Neuronal stem cell (in vitro differentiated cells): ENCODE measurements around the gene PCDHB4.
"Not testable (repeated sequence)": the region's sequence is repeated elsewhere in the genome, so short reads cannot be mapped to it uniquely, and the experiment has no call there.

Experiments
- DNase-seq: peaks from one replicate; pipeline ENCODE4 v3.0.0-alpha.2; 2013; ENCODE audit warnings: low spot score
- H2AFZ ChIP-seq: one replicate; pipeline ENCODE4 v1.6.1; 2013; ENCODE audit warnings: mild to moderate bottlenecking, low read length, inconsistent platforms
- H2AK5ac ChIP-seq: 2 replicates; pipeline ENCODE4 v1.6.1; 2013; ENCODE audit warnings: low read depth, mild to moderate bottlenecking, inconsistent platforms, low read length, moderate library complexity, mixed read lengths
- H2BK120ac ChIP-seq: 2 replicates; pipeline ENCODE4 v1.6.1; 2013; ENCODE audit warnings: low read depth, mild to moderate bottlenecking, inconsistent platforms, low read length, moderate library complexity, mixed read lengths
- H2BK12ac ChIP-seq: one replicate; pipeline ENCODE4 v1.6.1; 2013; ENCODE audit warnings: low read length, inconsistent platforms
- H2BK15ac ChIP-seq: 2 replicates; pipeline ENCODE4 v1.6.1; 2013; ENCODE audit warnings: mild to moderate bottlenecking, low read length, inconsistent platforms, mixed read lengths
- H2BK5ac ChIP-seq: one replicate; pipeline ENCODE4 v1.6.1; 2013; ENCODE audit warnings: inconsistent platforms, mild to moderate bottlenecking, low read length, moderate library complexity
- H3K14ac ChIP-seq: one replicate; pipeline ENCODE4 v1.6.1; 2013; ENCODE audit warnings: low read length, inconsistent platforms
- H3K18ac ChIP-seq: 2 replicates; pipeline ENCODE4 v1.6.1; 2013; ENCODE audit warnings: low read length, inconsistent platforms
- H3K23ac ChIP-seq: 2 replicates; pipeline ENCODE4 v1.6.1; 2013; ENCODE audit warnings: low read depth, mild to moderate bottlenecking, mixed read lengths, low read length, inconsistent platforms; ENCODE audit not compliant: poor library complexity
- H3K27ac ChIP-seq: replicated peaks from 3 replicates; pipeline ENCODE4 v1.5.1; 2013; ENCODE audit warnings: low read length, inconsistent platforms
- H3K27me3 ChIP-seq, 3 experiments: 2 replicates each; pipeline ENCODE4 v1.6.1; 2013; ENCODE audit warnings: low read length in 3 of 3, mild to moderate bottlenecking in 2 of 3, inconsistent platforms in 1 of 3, low read depth in 1 of 3, mixed read lengths in 1 of 3, moderate library complexity in 1 of 3; ENCODE audit not compliant: control insufficient read depth in 3 of 3, insufficient read depth in 3 of 3
- H3K36me3 ChIP-seq, 2 donors: replicated peaks in 1 of 2; 2 replicates each; pipeline ENCODE4 v1.6.1; 2013; ENCODE audit warnings: low read length in 2 of 2; ENCODE audit not compliant: control insufficient read depth in 2 of 2, insufficient read depth in 2 of 2
- H3K4ac ChIP-seq: 2 replicates; pipeline ENCODE4 v1.6.1; 2013; ENCODE audit warnings: inconsistent platforms, mild to moderate bottlenecking, low read length, moderate library complexity
- H3K4me1 ChIP-seq, 2 donors: 1 replicate in 1 of 2; 2 replicates in 1 of 2; pipeline ENCODE4 v1.6.1; 2013; ENCODE audit warnings: low read length in 2 of 2, low read depth in 1 of 2; ENCODE audit not compliant: control insufficient read depth in 2 of 2, insufficient read depth in 1 of 2
- H3K4me2 ChIP-seq: one replicate; pipeline ENCODE4 v1.6.1; 2013; ENCODE audit warnings: mild to moderate bottlenecking, low read length, inconsistent platforms; ENCODE audit not compliant: insufficient read depth, poor library complexity, severe bottlenecking
- H3K4me3 ChIP-seq, 2 donors: 2 replicates each; pipeline ENCODE4 v1.5.1; 2013; ENCODE audit warnings: low read length in 2 of 2, mild to moderate bottlenecking in 2 of 2, inconsistent platforms in 1 of 2, moderate library complexity in 1 of 2
- H3K79me1 ChIP-seq: one replicate; pipeline ENCODE4 v1.6.1; 2013; ENCODE audit warnings: low read depth, mild to moderate bottlenecking, inconsistent platforms, low read length, moderate library complexity
- H3K9ac ChIP-seq: one replicate; pipeline ENCODE4 v1.6.1; 2013; ENCODE audit warnings: mild to moderate bottlenecking, low read depth, low read length, inconsistent platforms; ENCODE audit not compliant: poor library complexity
- H3K9me3 ChIP-seq, 2 donors: replicated peaks in 1 of 2; 2 replicates each; pipeline versions ENCODE3 to v1.6.1; 2013; ENCODE audit warnings: low read length in 2 of 2, mild to moderate bottlenecking in 2 of 2, inconsistent platforms in 1 of 2, low read depth in 1 of 2, mixed read lengths in 1 of 2, moderate library complexity in 1 of 2; ENCODE audit not compliant: control insufficient read depth in 2 of 2, insufficient read depth in 1 of 2
- H4K8ac ChIP-seq: one replicate; pipeline ENCODE4 v1.6.1; 2013; ENCODE audit warnings: low read depth, mild to moderate bottlenecking, inconsistent platforms, low read length, moderate library complexity
- H4K91ac ChIP-seq: one replicate; pipeline ENCODE4 v1.6.1; 2013; ENCODE audit warnings: low read length, low read depth, mild to moderate bottlenecking, inconsistent platforms; ENCODE audit not compliant: poor library complexity
- WGBS, 2 donors: extraction: QIAGEN DNeasy Blood & Tissue Kit; methylation state at CpG; one replicate each; pipeline ENCODE4 v1.1.7; 2013; ENCODE audit warnings: missing lambda C conversion rate in 2 of 2, mixed read lengths in 1 of 2; ENCODE audit not compliant: insufficient read length in 2 of 2, insufficient replicate concordance in 1 of 2; ENCODE audit errors: extremely low coverage in 2 of 2; 5-methylcytosine and 5-hydroxymethylcytosine counted together

PCDHB4 gene

GRCh38 chr5:141127305-141127704 lies 5.7 kb downstream of the PCDHB4 start:
- Histone ChIP-seq H3K4me3 (no peak overlapping the region), H2BK5ac (no peak overlapping the region), H3K36me3 (no peaks in the 10 kb centered on the region), H4K91ac (no peak overlapping the region), H3K9ac (no peak overlapping the region), H3K18ac (no peak overlapping the region), H2BK15ac (no peak overlapping the region), H2AFZ (no peak overlapping the region), H3K79me1 (no peaks in the 10 kb centered on the region), H3K14ac (no peak overlapping the region), H3K4me2 (no peak overlapping the region), H3K27me3 (no peaks in the 10 kb centered on the region), H3K23ac (no peak overlapping the region), H2BK120ac (no peak overlapping the region), H2AK5ac (no peak overlapping the region), H3K4ac (no peak overlapping the region), H2BK12ac (no peak overlapping the region), H3K4me1 (no peaks in the 10 kb centered on the region), H3K27ac (no peak overlapping the region), H3K9me3 (peaks cover 5 to 7% of the 10 kb centered on the region in 2 donors), H4K8ac (no peak overlapping the region)
- DNase-seq, result no peak
- WGBS, 2 donors, result no CpG with 5 or more reads among the region's 1 CpG

GRCh38 chr5:141135030-141135717 lies 13.6 kb downstream of the PCDHB4 start, which contains the start of gene PCDHB5:
PCDHB5 (plus strand) TSS chr5:141135206; CDS start chr5:141135435, 229 bp downstream.
- Histone ChIP-seq H2BK12ac (no peak within 1 kb of the TSS), H3K4me1 (no peaks in the 10 kb centered on the region), H3K4ac (no peak within 1 kb of the TSS), H3K79me1 (no peaks in the 10 kb centered on the region), H2AK5ac (no peak within 1 kb of the TSS), H3K9me3 (peaks cover 10 to 42% of the 10 kb centered on the region in 2 donors), H3K23ac (no peak within 1 kb of the TSS), H2BK120ac (no peak within 1 kb of the TSS), H3K27me3 (no peaks in the 10 kb centered on the region), H2BK5ac (no peak within 1 kb of the TSS), H3K4me2 (no peak within 1 kb of the TSS), H4K91ac (no peak within 1 kb of the TSS), H2BK15ac (no peak within 1 kb of the TSS), H2AFZ (peak within 1 kb of the TSS; percentile 3), H3K4me3 (peak within 1 kb of the TSS; percentile 44 to 73), H3K27ac (no peak within 1 kb of the TSS), H3K18ac (no peak within 1 kb of the TSS), H3K14ac (no peak within 1 kb of the TSS), H3K36me3 (peaks cover 0 to 3% of the 10 kb centered on the region in 2 donors), H4K8ac (no peak within 1 kb of the TSS), H3K9ac (no peak within 1 kb of the TSS)
- WGBS, 2 donors, result no CpG with 5 or more reads among the region's 22 CpGs
- DNase-seq, result no peak

GRCh38 chr5:141135718-141136266 lies 14.2 kb downstream of the PCDHB4 start:
- Histone ChIP-seq H3K27me3 (no peaks in the 10 kb centered on the region), H3K4me3 (peak overlapping the region; percentile 44 to 73)

GRCh38 chr5:141137346-141137745 lies 15.7 kb downstream of the PCDHB4 start:
- not testable (repeated sequence) for H3K4me3 ChIP-seq, H2BK15ac ChIP-seq, H3K36me3 ChIP-seq, H4K91ac ChIP-seq, H2AFZ ChIP-seq, H3K4me2 ChIP-seq, H3K27ac ChIP-seq, H3K18ac ChIP-seq, H3K9ac ChIP-seq, H2BK120ac ChIP-seq, H3K4ac ChIP-seq, H3K4me1 ChIP-seq, H3K23ac ChIP-seq, H3K14ac ChIP-seq, H4K8ac ChIP-seq, H3K27me3 ChIP-seq, H3K79me1 ChIP-seq, H2AK5ac ChIP-seq, H2BK12ac ChIP-seq, H2BK5ac ChIP-seq, DNase-seq
- H3K9me3 ChIP-seq, result peaks cover 10 to 42% of the 10 kb centered on the region in 2 donors
- WGBS, 2 donors, result no CpG with 5 or more reads among the region's 34 CpGs

More at GRCh38 chr5:141135718-141136266, 14.2 kb downstream of the PCDHB4 start:
- Histone ChIP-seq H4K8ac (no peak overlapping the region), H3K4me1 (no peaks in the 10 kb centered on the region), H2AFZ (no peak overlapping the region), H3K4ac (no peak overlapping the region), H2BK5ac (no peak overlapping the region), H2AK5ac (no peak overlapping the region), H3K27ac (no peak overlapping the region), H3K9me3 (peaks cover 10 to 42% of the 10 kb centered on the region in 2 donors), H3K18ac (no peak overlapping the region), H3K14ac (no peak overlapping the region), H2BK12ac (no peak overlapping the region), H3K36me3 (peaks cover 0 to 3% of the 10 kb centered on the region in 2 donors), H3K79me1 (no peaks in the 10 kb centered on the region), H3K23ac (no peak overlapping the region), H3K9ac (no peak overlapping the region), H4K91ac (no peak overlapping the region), H2BK120ac (no peak overlapping the region), H2BK15ac (no peak overlapping the region), H3K4me2 (no peak overlapping the region)
- DNase-seq, result no peak
- no CpG with 5 or more reads among the region's 19 CpGs for WGBS, 2 donors
